Measurements from ENCODE around the gene CREB5. TPM values are rescaled to one million over a fixed set of nuclear protein-coding genes. Genes with fewer than 3 reads are reported as not detected.
A peak's percentile ranks its signal among the peaks of the same experiment; 100 is the strongest.

CREB5 gene
- polyA plus RNA-seq, 5 donors, result 10.4 to 19.5 (median 14.8) TPM

- DNase-seq, result no peak
These were observed 332.6 kb downstream of the CREB5 start for GRCh38 chr7:28744951-28745350.

GRCh38 chr7:28745351-28745750 lies 333.0 kb downstream of the CREB5 start:
- DNase-seq, result no peak

- no peak for DNase-seq
These were observed 335.1 kb downstream of the CREB5 start for GRCh38 chr7:28747404-28747803.

- DNase-seq, result no peak
These were observed 335.5 kb downstream of the CREB5 start for GRCh38 chr7:28747854-28748253.

GRCh38 chr7:28748346-28748745 lies 336.0 kb downstream of the CREB5 start:
- DNase-seq, result no peak

- DNase-seq, result no peak
These were observed 336.7 kb downstream of the CREB5 start for GRCh38 chr7:28748933-28749584.

- peak; percentile 71 to 80 for DNase-seq
These were observed 337.3 kb downstream of the CREB5 start for GRCh38 chr7:28749638-28750037.

- no peak for DNase-seq
These were observed 338.7 kb downstream of the CREB5 start for GRCh38 chr7:28750981-28751380.

- peak in 1 of 2 donors; percentile 24 for DNase-seq
These were observed 341.3 kb downstream of the CREB5 start for GRCh38 chr7:28753613-28754012.

- DNase-seq, result no peak
These were observed 341.7 kb downstream of the CREB5 start for GRCh38 chr7:28754027-28754426.

GRCh38 chr7:28754447-28754846 lies 342.1 kb downstream of the CREB5 start:
- DNase-seq, result no peak

GRCh38 chr7:28755255-28755654 lies 342.9 kb downstream of the CREB5 start:
- no peak for DNase-seq

- no peak for DNase-seq
These were observed 345.9 kb downstream of the CREB5 start for GRCh38 chr7:28758186-28758585.

GRCh38 chr7:28759475-28759971 lies 347.2 kb downstream of the CREB5 start:
- no peak for DNase-seq

- DNase-seq, result peak; percentile 84 to 85
These were observed 349.2 kb downstream of the CREB5 start for GRCh38 chr7:28761505-28761904.

- DNase-seq, result no peak
These were observed 350.3 kb downstream of the CREB5 start for GRCh38 chr7:28762651-28763050.

- no peak for DNase-seq
These were observed 354.0 kb downstream of the CREB5 start for GRCh38 chr7:28766359-28766758.

- no peak for DNase-seq
These were observed 355.0 kb downstream of the CREB5 start for GRCh38 chr7:28767356-28767755.

GRCh38 chr7:28768577-28769147 lies 356.3 kb downstream of the CREB5 start:
- DNase-seq, result no peak

GRCh38 chr7:28771906-28772622 lies 359.7 kb downstream of the CREB5 start:
- DNase-seq, result no peak

- DNase-seq, result peak in 1 of 2 donors; percentile 64
These were observed 361.3 kb downstream of the CREB5 start for GRCh38 chr7:28773423-28774145.

GRCh38 chr7:28774261-28774988 lies 362.1 kb downstream of the CREB5 start:
- no peak for DNase-seq
